Activated CD8-positive, alpha-beta memory T cell treated with anti-CD3 and anti-CD28 coated beads for 4 hours (primary cell): ENCODE measurements around the gene FCHSD2.

ENCODE experiments used
- DNase-seq, 2 donors: peaks; one replicate each; pipeline ENCODE4 v3.0.0-alpha.2; 2020; ENCODE audit warnings: low read depth in 2 of 2

Gene FCHSD2

DNA sequence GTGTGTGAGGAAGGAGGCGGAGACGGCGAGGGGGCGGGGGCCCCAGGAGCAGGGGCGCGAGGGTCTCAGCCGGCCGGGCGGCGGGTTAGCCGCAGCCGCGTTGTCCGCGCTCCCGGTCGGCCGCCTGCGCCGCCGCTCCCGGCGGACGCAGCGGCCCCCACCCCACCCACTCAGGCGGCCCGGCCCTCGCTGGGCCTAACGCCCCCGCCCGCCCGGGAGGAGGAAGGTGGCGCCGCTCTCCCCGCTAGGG lies at the start of gene FCHSD2:
TSS of gene FCHSD2 (minus strand) at position 191 of the 250 bp plus-strand sequence. CDS start 441 bp downstream, outside the sequence.
- no peak for DNase-seq

DNA sequence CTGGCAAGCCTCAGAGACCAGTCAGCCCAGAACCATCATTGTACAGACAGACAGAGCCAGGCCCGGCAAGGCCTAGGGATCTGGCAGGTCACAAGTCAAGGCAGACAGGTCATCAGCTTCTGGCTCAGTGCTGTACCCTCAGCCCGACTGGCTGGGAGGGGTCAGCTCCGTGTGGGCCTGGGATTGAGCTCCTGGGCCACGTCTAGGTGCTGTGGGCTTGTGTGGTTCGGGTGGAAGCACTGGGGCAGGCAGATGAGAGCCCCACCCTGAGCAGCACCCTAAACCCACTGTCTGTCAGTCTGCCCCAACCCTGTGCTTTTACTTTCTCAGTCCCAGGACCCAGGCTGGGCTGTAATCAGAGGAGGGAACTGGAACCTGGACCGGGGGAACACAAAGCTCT lies 49.0 kb upstream of the FCHSD2 start:
- DNase-seq = no peak

DNA sequence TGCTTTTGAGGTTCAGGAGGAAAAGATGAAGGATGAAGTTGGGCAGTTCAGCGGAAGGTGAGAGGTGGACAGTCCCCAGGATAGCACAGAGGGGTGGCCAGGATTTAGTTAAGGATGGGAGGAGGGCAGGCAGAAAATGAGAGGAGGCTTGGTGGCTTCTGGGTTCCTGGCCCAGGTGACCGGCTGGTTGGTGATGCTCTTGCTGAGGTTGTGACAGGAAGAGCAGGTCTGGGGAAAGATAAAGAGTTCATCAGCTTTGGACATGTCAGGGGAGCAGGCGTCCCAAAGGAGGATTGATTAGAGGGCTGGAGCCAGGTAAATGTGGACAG lies 48.4 kb upstream of the FCHSD2 start:
- no peak for DNase-seq

DNA sequence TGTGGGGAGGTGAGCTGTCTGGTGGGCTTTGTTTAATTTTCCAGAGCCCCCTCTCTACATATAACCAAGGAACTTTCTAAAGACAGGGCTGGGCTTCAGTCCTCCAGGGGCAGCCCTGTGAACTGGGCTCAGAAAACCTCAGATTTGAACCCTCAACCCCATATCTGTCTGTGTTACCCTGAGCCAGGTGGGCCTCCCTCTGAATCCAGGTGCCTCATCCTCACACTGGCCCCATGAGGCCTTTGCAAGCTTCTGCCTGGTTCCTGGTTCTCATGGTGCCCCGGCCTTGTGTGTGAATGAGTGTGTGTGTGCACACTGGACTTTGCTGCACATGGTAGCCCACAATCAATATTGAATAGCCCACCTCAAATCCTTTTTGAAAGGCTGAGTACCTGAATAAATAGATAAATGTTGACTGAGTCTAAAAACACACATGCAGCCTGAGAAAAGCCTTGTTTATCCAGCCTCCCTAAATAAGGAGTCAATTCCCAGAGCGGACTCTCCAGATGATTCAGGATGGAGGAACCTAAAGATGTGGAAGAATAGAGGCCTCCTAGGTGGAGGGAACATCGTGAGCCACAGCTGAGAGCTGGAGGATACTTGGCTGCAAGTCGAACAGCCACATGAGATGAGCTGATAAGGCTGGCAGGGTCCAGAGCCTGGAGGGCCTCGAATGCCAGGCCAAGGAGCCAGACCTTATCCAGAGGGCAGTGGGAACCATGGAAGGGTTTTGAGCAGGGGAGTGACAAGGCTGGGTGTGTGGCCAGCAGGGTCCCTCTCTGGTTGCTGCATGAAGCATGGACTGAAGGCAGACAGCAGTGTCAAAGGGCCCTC lies 47.8 kb upstream of the FCHSD2 start:
- DNase-seq = no peak

DNA sequence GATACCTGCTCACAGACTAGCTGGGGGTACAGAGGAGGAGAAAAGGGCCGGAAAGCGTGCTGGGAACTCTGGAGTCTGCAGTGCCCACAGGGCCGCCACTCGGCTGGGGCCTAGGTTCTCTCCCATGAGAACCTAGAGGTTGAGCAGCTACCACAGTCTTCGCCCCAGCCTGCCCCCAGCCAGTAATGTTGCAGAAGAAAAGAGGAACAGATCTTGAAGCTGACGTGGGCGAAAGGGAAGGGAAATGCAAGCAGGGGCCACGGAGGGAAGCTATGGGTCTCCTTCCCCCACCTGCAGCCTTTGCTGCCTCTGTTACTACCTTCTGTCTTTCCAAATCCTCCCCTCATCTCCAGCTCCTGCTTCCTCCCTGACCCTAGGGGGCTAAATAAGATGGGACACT lies 47.2 kb upstream of the FCHSD2 start:
- no peak for DNase-seq

DNA sequence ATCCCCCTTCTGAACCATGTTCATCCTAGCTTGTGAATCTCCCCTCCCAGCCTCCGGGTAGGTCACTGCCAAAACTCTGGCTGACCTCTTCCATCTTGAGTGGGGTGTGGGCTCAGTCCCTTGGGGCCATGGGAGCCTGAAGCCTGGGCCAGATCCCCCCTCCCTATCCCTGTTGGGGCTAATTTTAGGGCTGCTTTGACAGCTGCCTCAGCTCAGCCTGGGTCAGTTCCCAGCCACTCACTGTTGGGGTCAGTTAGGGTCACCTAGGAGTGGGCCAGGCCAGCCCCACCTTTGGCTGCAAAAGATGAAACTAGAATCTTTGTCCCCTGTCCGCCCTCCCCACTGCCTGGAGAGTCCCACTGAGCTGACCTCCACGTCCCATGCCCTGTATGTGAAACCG lies 46.2 kb upstream of the FCHSD2 start:
- no peak for DNase-seq

DNA sequence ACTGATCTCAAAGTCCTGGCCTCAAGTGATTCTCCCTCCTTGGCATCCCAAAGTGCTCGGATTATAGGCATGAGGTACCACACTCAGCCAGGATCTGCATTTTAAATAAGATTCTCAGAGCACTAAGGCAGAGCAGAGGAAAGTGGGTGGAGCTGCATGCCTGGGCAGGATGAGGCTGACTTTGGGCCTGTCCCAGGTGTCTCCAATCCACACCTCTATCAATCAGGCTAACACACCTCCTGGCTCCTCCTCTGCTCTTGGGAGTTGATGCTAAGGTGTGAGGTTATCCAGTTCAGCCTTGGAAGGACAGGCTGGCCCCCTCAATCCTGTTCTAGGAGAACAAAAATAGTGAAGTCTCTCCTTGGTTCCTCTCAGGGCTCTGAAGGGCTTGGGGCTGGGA lies 45.7 kb upstream of the FCHSD2 start:
- DNase-seq = no peak

DNA sequence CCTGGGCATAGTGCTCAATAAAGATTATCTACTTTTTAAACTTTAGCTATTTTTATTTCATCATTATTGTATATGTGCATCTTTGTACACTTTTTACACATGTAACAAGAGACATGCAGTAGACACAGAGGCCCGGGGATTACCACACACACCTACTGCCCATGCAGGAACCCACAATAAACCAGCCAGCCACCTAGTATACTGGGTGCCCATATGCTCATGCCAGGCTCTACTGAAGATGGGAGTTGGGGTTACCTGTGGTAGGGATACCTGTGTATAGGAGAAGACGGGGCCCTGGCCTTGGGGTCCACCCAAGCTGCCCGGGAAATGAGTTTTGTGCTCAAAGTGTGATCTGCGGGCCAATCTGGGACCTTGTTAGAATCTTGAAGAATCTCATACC lies 44.8 kb upstream of the FCHSD2 start:
- no peak for DNase-seq

DNA sequence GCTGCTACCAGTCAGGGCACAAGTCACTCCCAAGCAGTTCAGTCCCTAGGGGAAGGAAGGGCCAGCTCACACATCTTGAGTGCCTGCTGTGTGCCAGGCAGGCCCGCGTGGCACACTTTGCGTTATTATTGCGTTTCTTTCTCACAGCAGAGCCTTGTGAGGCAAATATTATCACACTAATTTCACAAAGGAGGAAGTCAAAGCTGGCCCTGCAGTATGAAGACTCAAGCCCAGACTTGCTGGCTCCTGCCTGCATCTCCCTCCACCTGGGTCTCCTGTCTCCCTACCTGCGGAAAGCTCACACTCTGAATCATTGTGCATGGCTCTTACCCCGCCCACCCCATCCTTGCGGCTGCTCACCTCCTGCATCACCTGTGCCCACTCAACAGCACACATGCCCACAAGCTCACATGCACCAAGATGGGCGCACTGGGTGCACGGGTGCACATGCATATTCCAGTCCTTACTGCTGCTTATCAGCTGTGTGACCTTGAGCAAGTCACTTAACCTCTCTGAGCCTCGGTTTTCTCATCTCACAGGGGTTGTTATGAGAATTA lies 44.3 kb upstream of the FCHSD2 start:
- DNase-seq = no peak

DNA sequence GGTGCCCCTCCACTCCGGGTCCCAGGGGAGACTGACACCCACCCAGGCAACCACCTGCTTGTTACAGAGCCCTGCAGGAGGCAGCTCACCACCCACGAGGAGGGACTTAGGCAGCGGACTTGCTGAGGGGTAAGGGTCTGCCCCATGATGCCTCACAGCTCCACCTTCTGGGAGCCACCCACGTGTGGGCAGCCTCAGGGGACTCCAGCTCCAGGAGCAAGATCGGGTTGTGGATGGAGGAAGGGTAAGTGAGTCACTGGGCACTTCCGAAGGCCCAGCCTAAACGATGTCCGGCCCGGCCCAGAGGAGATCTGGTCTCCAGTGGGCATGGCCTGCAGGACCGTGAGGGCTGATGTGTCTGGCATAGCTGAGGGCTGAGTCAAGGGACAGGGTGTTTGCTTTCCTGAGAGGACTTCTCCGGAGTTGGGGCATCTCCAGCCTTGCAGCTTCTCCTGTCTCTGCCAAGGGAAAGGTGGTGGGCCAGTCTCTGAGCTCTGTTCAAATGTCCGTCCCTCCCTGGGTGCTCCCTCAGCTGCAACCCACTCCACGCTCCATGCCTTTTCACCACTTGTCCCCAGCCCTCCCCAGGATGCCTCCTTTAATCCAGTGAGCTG lies 43.7 kb upstream of the FCHSD2 start:
- DNase-seq = no peak

DNA sequence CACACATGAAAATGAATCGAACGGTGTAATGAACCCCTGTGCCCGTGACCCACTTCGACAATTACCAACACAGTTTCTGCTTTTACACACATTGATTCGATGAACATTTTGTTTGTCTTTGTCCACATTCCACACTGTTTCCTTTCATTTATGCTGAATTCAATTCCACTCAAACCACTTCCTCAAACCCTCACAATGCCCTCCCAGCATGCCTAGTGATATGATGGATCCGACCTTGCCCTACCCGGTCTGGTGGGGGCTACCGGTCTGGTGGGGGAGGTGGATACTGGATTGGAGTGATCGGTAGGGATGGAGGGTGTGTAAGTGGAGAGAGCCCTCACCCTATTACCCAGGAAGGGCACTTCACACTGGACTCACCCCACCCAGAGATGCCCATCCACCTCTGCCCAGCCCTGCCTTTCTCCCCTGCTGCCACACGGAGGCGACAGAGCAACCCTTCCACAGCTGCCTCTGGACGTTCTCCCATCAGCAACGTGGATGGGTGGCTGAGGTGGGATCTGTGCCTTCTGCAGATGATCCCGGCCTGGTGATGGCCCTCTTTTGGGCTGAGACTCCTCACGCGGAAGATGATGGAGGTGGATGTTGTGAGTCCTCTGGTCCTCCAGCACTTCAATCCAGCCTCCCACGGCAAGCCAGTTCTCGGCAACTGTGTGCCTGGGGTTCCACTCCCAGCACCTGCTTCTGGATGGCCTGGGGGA lies 43.0 kb upstream of the FCHSD2 start:
- DNase-seq = peak; percentile 5 to 21

DNA sequence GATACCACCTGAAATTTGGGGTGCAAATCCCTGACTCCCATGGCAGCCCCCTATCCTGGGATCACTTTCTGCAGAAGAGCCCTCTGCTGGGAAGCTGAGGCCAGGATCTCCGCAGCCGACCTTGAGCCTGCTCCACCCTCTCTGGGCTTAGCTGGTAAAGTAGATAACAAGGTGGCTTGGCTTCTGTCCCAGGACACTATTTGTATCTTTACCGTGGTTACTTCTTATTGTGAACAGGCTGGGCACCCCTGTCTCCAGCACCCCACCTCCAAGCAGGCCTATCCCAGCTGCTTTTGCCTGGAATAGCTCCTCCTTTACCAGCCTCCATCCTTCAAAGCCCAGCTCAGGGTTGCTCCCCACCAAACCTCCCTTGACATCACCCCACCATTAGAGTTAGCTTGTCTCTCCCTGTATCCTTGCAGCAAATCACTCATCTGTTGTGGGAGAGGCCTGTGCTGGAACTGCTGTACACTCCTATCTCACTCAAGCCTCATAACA lies 40.8 kb upstream of the FCHSD2 start:
- DNase-seq = no peak

DNA sequence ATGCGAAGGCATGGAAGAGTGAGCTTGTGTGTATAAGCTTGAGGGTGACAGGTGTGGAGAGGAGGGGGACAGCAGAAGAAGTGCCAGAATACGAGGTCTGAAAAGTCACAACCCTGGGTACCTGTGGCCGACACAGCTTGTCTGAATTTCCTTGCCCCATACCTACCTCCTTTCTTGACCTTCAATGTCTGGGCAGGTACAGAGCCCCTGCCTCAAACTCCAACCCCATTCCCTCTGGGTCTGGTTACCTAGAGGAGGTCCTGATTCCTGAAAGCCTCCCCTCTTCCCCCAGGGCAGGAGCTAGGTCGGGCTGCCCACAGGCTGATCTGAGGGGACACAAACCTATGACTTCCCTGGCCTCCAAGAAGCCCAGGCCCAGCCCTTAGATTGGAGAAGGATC lies 36.6 kb upstream of the FCHSD2 start:
- DNase-seq = no peak

DNA sequence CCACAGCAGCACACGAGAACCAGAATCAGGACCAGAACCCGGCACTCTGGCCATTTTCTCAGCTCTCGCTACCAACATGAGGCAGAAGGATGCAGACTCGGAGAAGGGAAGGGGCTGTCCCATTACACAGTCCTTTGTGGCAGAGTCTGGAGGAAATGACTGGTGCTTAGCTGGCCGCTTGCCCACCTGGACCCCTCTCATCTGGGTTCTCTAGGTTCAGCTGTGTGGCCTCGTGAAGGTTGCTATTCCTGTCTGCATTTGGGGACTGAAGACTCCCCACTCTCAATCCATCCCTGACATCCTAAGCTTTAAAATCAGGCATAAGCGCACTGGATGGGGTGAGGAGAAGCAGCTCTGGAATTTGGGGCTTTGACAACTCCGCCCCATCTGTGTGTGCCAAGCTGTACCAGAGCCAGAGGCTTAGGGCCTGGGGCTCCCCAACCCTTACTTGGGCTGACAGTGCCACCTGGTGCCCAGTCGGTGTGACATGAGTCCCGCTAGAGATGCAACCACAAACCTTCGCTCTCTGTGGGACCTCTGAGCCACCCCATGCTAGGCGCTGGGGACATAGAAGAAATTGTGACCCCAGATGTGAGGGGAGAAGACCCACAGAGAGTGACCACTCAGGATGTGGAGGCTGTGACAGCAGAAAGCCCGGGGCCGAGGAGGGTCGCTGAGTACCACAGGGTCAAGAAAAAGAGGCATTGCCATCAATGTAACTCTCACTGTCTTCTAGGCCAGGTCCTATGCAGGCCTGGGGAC lies 35.8 kb upstream of the FCHSD2 start:
- peak; percentile 48 to 56 for DNase-seq

DNA sequence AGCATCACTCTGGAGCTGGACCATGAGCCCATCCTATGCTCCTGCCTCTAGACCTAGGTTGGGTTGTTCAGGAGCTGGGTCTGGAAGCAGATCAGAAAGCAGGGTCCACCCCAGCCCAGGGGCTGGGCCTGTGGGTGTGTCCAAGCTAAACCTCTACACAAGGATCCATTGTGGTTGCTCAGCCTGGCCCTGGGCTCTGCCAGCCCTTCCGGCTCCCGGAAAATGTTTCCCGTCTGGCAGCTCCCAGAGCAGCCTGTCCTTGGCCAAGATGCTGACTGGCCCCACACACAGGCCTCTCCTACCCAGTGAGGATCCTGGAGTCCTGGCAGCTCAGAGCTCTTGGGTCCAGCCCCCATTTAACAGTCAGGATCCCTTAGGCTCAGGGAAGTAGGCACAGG lies 35.3 kb upstream of the FCHSD2 start:
- no peak for DNase-seq

DNA sequence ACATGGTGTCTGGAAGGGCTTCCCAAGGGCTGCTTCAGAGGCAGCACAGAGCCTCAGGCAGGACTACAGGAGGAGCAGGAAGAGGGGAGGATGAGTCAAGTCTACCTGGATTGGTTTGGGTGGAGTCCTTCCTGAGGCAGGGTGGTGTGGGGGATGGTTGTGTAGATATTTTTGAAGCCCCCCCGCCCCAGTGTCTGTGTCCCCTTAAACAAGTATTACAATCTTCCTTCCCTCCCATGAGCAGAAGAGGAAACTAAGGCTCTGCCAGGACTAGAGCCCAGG lies 34.7 kb upstream of the FCHSD2 start:
- DNase-seq = no peak

DNA sequence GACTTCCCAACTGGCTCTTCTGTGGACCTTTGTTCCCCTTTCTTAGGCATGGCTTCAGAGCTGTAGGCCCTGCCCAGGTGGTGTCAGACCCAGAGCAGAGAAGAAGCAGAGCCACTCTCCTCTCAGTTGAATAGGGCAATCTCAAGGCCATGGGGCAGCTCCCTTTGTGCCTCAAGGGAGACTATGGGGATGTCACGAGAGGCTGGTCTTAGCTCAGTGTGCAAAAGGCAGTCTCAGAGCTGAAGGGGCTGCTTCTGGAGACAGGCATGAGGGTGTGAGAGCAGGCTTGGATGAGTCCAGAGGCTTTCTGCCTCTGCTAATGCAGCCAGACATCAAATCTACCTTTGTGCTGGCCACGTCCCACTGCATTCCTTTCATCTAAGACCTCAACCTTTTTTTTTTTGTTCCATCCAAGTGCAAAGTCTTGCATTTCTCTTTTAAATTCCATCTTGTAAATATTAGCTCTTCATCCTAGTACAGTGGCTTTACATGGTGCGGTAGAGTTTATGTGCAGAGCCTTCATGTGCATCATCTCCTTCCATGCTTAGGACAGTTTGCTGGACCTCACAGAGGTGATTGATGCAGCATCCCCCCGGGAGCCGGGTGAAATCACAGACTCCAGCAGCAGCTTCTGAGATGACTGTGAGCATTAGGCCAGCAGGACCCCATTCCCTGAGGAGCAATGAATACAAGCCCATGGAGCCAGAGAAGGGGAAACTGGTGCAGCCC lies 34.2 kb upstream of the FCHSD2 start:
- no peak for DNase-seq

DNA sequence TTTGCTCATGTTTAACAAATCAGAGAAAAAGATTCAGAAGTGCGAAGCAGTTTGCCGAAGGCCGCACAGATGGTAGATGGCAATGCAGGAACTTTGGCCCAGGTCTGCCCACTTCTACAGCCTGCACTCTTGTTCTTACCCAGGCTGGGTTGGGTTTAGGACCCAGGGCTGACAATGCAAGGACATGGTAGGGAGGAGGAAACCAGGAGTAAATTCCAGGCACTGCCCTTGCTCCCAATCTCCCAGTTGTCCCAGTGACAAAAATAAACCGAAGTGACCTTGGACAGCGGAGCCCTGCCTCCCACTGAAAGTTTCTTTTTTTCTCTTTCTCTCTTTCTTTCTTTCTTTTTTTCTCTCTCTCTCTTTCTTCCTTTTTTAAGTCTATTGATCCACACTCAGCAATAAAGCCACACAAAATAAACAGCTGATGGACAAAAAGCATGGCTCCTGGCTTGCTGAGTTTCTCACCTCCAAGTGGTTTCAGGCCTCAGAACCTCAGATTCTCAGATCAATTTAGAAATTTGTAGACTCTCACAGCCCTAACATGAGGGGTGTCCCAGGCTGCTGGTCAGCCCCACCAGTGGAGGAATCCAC lies 33.5 kb upstream of the FCHSD2 start:
- DNase-seq = no peak

DNA sequence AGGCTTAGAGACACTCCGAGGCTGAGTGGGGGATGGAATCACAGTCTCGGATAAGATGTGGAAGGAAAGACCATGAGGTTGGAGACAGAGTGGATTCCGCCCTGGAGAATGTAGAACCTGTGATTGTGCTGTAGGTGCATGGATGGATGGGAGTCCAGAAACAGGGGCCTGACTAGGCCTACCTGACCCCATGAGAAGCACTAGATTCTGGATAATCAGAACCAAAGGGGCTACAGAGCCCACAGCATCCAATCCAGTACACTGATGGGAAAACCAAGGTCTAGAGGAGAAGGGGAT lies 32.3 kb upstream of the FCHSD2 start:
- no peak for DNase-seq

DNA sequence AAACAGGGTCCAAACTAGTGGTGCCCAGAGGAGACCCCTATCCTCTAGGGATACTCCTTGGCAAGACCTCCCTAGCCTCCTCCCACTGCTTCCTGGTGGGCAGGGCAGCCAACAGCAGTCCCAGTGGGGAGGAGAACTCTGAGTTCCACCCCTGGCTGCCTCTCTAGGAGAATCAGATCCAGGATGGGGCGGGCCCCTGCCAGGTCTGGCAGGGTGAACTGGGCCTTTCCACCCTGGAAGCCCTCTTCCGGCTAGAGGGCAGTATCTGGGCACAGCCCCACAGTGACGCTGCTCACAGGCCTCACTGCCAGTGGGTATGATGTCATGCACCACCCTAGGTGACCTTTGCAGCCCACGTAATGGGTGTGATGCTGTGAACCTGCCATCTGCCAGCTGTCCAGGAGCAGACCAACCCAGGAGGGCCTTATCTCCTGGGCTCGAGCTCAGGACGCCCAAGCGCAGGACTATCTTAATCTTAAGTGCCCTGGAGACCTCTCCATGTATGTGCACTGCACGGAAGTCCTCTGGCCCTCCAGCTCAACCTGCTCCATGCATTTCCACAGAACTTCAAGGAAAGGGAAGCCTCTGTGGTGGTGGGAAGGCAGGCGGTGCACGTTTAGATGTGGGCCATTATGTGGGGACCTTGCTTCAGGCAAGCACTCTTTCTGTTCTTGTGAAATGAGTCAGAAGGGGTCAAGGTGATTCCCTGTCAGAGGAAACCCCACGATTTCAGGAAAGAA lies 31.8 kb upstream of the FCHSD2 start:
- DNase-seq = no peak
